Stimulated activated CD8-positive, alpha-beta memory T cell treated with anti-CD3 and anti-CD28 coated beads, Interleukin-12 subunit alpha, Interleukin-12 subunit beta, amount 100 ng/mL, for 24 hours (primary cell): Measurements from ENCODE around the gene CYP19A1.
A peak's percentile ranks its signal among the peaks of the same experiment; 100 is the strongest.
"Not testable (repeated sequence)": the region's sequence is repeated elsewhere in the genome, so short reads cannot be mapped to it uniquely, and the experiment has no call there.

Experiments
- DNase-seq: peaks from one replicate; pipeline ENCODE4 v3.0.0-alpha.2; 2020; ENCODE audit errors: extremely low read depth

The CYP19A1 gene

GRCh38 chr15:51212239-51212638, 126.2 kb downstream of the CYP19A1 start:
- DNase-seq: no peak

- no peak for DNase-seq
Measured at GRCh38 chr15:51205050-51205975, 133.1 kb downstream of the CYP19A1 start.

- DNase-seq: no peak
Measured at GRCh38 chr15:51203797-51204196, 134.6 kb downstream of the CYP19A1 start.

- DNase-seq: no peak
Measured at GRCh38 chr15:51202783-51203182, 135.6 kb downstream of the CYP19A1 start.

- DNase-seq: no peak
Measured at GRCh38 chr15:51201581-51201980, 136.8 kb downstream of the CYP19A1 start.

- no peak for DNase-seq
Measured at GRCh38 chr15:51200792-51201191, 137.6 kb downstream of the CYP19A1 start.

- DNase-seq: no peak
Measured at GRCh38 chr15:51199541-51199940, 138.9 kb downstream of the CYP19A1 start.

- DNase-seq: no peak
Measured at GRCh38 chr15:51198701-51199232, 139.6 kb downstream of the CYP19A1 start.

GRCh38 chr15:51195459-51195858, 142.9 kb downstream of the CYP19A1 start:
- no peak for DNase-seq

- DNase-seq: no peak
Measured at GRCh38 chr15:51193979-51194378, 144.4 kb downstream of the CYP19A1 start.

GRCh38 chr15:51193526-51193925, 144.9 kb downstream of the CYP19A1 start:
- DNase-seq: no peak

- DNase-seq: peak; percentile 42
Measured at GRCh38 chr15:51192521-51193280, 145.7 kb downstream of the CYP19A1 start.

GRCh38 chr15:51191766-51192165, 146.6 kb downstream of the CYP19A1 start:
- no peak for DNase-seq

GRCh38 chr15:51191072-51191670, 147.2 kb downstream of the CYP19A1 start:
- no peak for DNase-seq

GRCh38 chr15:51190424-51191068, 147.8 kb downstream of the CYP19A1 start:
- no peak for DNase-seq

- no peak for DNase-seq
Measured at GRCh38 chr15:51189669-51190385, 148.6 kb downstream of the CYP19A1 start.

GRCh38 chr15:51188791-51189190, 149.6 kb downstream of the CYP19A1 start:
- not testable (repeated sequence) for DNase-seq

- DNase-seq: no peak
Measured at GRCh38 chr15:51186891-51187290, 151.5 kb downstream of the CYP19A1 start.

GRCh38 chr15:51186181-51186705, 152.2 kb downstream of the CYP19A1 start:
- DNase-seq: no peak
